Neural progenitor cell (in vitro differentiated cells): ENCODE measurements around the gene AP5Z1. TPM values are rescaled to one million over a fixed set of nuclear protein-coding genes. Genes with fewer than 3 reads are reported as not detected.
"Not testable (repeated sequence)": the region's sequence is repeated elsewhere in the genome, so short reads cannot be mapped to it uniquely, and the experiment has no call there.

Experiments used
- DNase-seq: peaks from one replicate; pipeline ENCODE4 v3.0.0-alpha.2; 2016; ENCODE audit warnings: low spot score
- H2AFZ ChIP-seq: fragments of 200-600 bp; sonication (generic); replicated peaks from 2 replicates; pipeline ENCODE4 v1.6.1; 2016; ENCODE audit warnings: antibody characterized with exemption
- H3F3A ChIP-seq: fragments of 200-600 bp; sonication (generic); 2 replicates; pipeline ENCODE4 v1.6.1; 2016; ENCODE audit warnings: antibody characterized with exemption, low read depth
- H3K27ac ChIP-seq: fragments of 200-600 bp; sonication (generic); 2 replicates; pipeline ENCODE4 v1.5.1; 2016; ENCODE audit warnings: mild to moderate bottlenecking
- H3K27me3 ChIP-seq: fragments of 200-600 bp; sonication (generic); 2 replicates; pipeline ENCODE4 v1.6.1; 2016; ENCODE audit warnings: mild to moderate bottlenecking, moderate library complexity
- H3K36me3 ChIP-seq: fragments of 200-600 bp; sonication (generic); 2 replicates; pipeline ENCODE4 v1.5.1; 2016
- H3K4me1 ChIP-seq: fragments of 200-600 bp; sonication (generic); 2 replicates; pipeline ENCODE4 v1.6.1; 2016; ENCODE audit warnings: mixed run types
- H3K4me2 ChIP-seq: fragments of 200-600 bp; sonication (generic); 2 replicates; pipeline ENCODE4 v1.6.1; 2016
- H3K4me3 ChIP-seq: fragments of 200-600 bp; sonication (generic); 2 replicates; pipeline ENCODE4 v1.5.1; 2016
- H3K79me2 ChIP-seq: fragments of 200-600 bp; sonication (generic); 2 replicates; pipeline ENCODE4 v1.6.1; 2016; ENCODE audit warnings: low read depth
- H3K9ac ChIP-seq: fragments of 200-600 bp; sonication (generic); 2 replicates; pipeline ENCODE4 v1.6.1; 2016
- H3K9me3 ChIP-seq: fragments of 200-600 bp; sonication (generic); 2 replicates; pipeline ENCODE4 v1.5.1; 2016; ENCODE audit warnings: low read depth
- H4K20me1 ChIP-seq: fragments of 200-600 bp; sonication (generic); 2 replicates; pipeline ENCODE4 v1.6.1; 2016; ENCODE audit warnings: low read depth
- H3K27ac Mint-ChIP-seq: 3 replicates; pipeline ENCODE4 v1.8.0; 2021; ENCODE audit warnings: mixed read lengths
- H3K27me3 Mint-ChIP-seq: 2 replicates; pipeline ENCODE4 v1.8.0; 2022; ENCODE audit warnings: low read depth, mild to moderate bottlenecking, inconsistent platforms, moderate library complexity, mixed read lengths; ENCODE audit not compliant: insufficient read depth
- H3K36me3 Mint-ChIP-seq: 3 replicates; pipeline ENCODE4 v1.8.0; 2021; ENCODE audit warnings: mixed read lengths
- H3K4me1 Mint-ChIP-seq: 3 replicates; pipeline ENCODE4 v1.8.0; 2021; ENCODE audit warnings: mixed read lengths
- H3K4me3 Mint-ChIP-seq: 3 replicates; pipeline ENCODE4 v1.8.0; 2021; ENCODE audit warnings: mild to moderate bottlenecking, moderate library complexity, mixed read lengths
- H3K9me3 Mint-ChIP-seq: 3 replicates; pipeline ENCODE4 v1.8.0; 2020; ENCODE audit warnings: mixed read lengths
- CTCF ChIP-seq: fragments of 200-600 bp; sonication (generic); IDR thresholded peaks from 2 replicates; pipeline ENCODE4 v1.5.1; 2017; ENCODE audit warnings: antibody characterized with exemption, mild to moderate bottlenecking
- EZH2 ChIP-seq: fragments of 200-600 bp; sonication (generic); IDR thresholded peaks from 2 replicates; pipeline ENCODE4 v1.6.1; 2017; ENCODE audit warnings: antibody characterized with exemption, mild to moderate bottlenecking, moderate library complexity
- EZH2phosphoT487 ChIP-seq: fragments of 200-600 bp; sonication (generic); IDR thresholded peaks from 2 replicates; pipeline ENCODE4 v1.6.1; 2017; ENCODE audit warnings: antibody characterized with exemption
- total RNA-seq: library from RNA; depleted of rRNA; stranded (reverse); fragments of >200 nt; gene quantifications from 2 replicates; pipeline ENCODE4 v1.2.3, GENCODE V29; 2015; ENCODE audit warnings: low replicate concordance

The AP5Z1 gene
- total RNA-seq, 1 donor from 2014 or later: 8.3 TPM

DNA sequence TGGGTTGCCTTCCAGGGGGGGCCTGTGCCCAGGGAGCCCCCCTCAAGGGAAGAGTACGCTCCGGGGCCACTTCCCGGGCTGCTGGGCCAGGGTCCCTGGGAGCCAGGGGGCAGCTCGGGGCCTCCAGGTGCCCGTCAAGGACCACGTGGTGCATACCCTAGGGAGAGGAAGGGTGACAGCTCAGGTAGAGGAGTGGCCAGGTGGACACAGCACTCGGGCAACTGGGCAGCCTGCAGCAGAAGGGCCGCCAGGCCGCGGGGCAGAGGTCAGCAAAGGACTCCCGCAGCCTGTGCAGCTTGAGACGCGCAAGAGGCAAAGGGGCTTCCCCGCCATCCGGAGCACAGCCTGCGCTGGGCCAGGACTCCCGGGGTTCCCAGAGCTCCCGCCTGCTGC is 26.4 kb downstream of the AP5Z1 start:
- peaks cover 7% of the 10 kb centered on the region for H3K4me1 ChIP-seq
- no peak overlapping the region for H3K27ac ChIP-seq
- H2AFZ ChIP-seq: no peak overlapping the region
- H3K4me3 ChIP-seq: no peak overlapping the region
- Mint-ChIP-seq H3K36me3 (peaks cover 10% of the 10 kb centered on the region), H3K9me3 (no peaks in the 10 kb centered on the region), H3K4me1 (peaks cover 5% of the 10 kb centered on the region), H3K27ac (no peak overlapping the region), H3K27me3 (peaks cover 4% of the 10 kb centered on the region), H3K4me3 (no peak overlapping the region)
- no peaks in the 10 kb centered on the region for H3K36me3 ChIP-seq
- H3K4me2 ChIP-seq: no peak overlapping the region
- H4K20me1 ChIP-seq: no peaks in the 10 kb centered on the region
- no peak for DNase-seq
- H3K79me2 ChIP-seq: no peaks in the 10 kb centered on the region
- no peaks in the 10 kb centered on the region for H3K27me3 ChIP-seq
- no peaks in the 10 kb centered on the region for H3K9me3 ChIP-seq
- no peak for TF ChIP-seq EZH2
- no peak for TF ChIP-seq CTCF
- TF ChIP-seq EZH2phosphoT487: no peak
- H3F3A ChIP-seq: no peaks in the 10 kb centered on the region
- H3K9ac ChIP-seq: no peak overlapping the region

DNA sequence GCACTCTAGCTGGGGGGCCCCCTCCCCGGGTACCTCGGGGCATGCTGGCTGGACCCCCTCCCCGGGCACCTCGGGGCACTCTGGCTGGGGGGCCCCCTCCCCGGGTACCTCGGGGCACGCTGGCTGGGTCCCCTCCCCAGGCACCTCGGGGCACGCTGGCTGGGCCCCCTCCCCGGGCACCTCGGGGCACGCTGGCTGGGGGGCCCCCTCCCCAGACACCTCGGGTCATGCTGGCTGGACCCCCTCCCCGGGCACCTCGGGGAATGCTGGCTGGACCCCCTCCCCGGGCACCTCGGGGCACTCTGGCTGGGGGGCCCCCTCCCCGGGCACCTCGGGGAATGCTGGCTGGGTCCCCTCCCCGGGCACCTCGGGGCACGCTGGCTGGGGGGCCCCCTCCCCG is 27.2 kb downstream of the AP5Z1 start:
- peaks cover 10% of the 10 kb centered on the region for H3K36me3 Mint-ChIP-seq
- not testable (repeated sequence) for H3K9ac ChIP-seq, H3K36me3 ChIP-seq, H3K79me2 ChIP-seq, H4K20me1 ChIP-seq, H3F3A ChIP-seq, H3K4me1 ChIP-seq, H3K9me3 ChIP-seq, H3K4me1 Mint-ChIP-seq, H3K4me2 ChIP-seq, H3K9me3 Mint-ChIP-seq, H3K4me3 Mint-ChIP-seq, H3K27me3 Mint-ChIP-seq, DNase-seq, H3K27me3 ChIP-seq, H3K27ac Mint-ChIP-seq, H3K4me3 ChIP-seq, H3K27ac ChIP-seq, H2AFZ ChIP-seq

- peak overlapping the region; percentile 31 for H3K4me2 ChIP-seq
- Mint-ChIP-seq H3K27me3 (peaks cover 2% of the 10 kb centered on the region), H3K4me3 (no peak overlapping the region), H3K4me1 (peaks cover 17% of the 10 kb centered on the region), H3K9me3 (no peaks in the 10 kb centered on the region), H3K27ac (peak overlapping the region; percentile 90), H3K36me3 (peaks cover 10% of the 10 kb centered on the region)
- no peaks in the 10 kb centered on the region for H3K27me3 ChIP-seq
- peak overlapping the region; percentile 8 for H2AFZ ChIP-seq
- H3F3A ChIP-seq: no peaks in the 10 kb centered on the region
- no peaks in the 10 kb centered on the region for H4K20me1 ChIP-seq
- H3K4me1 ChIP-seq: peaks cover 10% of the 10 kb centered on the region
- no peak overlapping the region for H3K4me3 ChIP-seq
- TF ChIP-seq EZH2: no peak
- H3K9me3 ChIP-seq: no peaks in the 10 kb centered on the region
- no peaks in the 10 kb centered on the region for H3K79me2 ChIP-seq
- H3K36me3 ChIP-seq: no peaks in the 10 kb centered on the region
- no peak overlapping the region for H3K9ac ChIP-seq
- peak; percentile 50 for DNase-seq
- H3K27ac ChIP-seq: no peak overlapping the region
Observed at GRCh38 chr7:4803397-4804241, 28.2 kb downstream of the AP5Z1 start.

DNA sequence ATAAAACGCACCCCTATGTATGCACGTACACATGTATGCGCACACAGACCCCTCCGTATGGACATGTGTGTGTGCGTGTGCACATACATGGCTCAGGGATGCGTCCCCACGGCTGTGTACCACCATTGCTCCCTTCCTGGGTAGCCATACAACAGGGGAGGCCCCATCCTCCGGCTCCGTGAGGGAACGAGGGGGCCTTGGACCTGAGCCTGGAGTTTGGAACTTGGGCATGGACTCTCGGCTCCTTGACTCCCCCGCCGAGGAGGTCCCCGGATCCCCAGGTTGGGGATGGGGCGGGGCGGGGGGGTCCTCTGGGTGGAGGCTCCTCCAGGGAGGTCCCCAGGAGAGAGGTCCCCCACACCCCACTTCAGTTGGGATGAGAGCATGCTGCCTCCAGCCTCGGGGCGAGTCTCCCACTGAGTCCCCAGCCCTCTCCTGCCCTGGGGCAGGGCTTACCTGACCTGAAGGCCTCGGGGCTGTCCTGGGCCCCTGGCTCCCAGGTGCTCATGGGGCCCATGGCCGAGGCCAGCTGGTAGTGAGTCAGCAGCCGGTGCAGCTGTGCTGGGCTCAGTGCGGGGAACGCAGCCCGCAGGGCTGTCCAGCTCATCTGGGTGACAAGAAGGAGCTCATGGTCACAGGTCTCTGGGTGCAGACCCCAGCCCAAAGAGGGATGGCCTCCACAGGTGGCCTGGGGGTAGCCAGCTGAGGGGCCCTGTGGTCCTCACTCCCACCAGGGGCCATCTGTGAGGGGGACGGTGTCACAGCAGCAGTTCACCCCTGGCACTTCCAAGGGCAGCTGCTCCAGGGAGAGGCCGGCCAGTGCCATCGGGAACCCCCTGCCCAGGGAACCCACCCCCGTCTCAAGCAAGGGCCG is 29.9 kb downstream of the AP5Z1 start:
- Histone ChIP-seq H3K27me3 (no peaks in the 10 kb centered on the region), H3F3A (no peaks in the 10 kb centered on the region), H3K36me3 (no peaks in the 10 kb centered on the region), H3K4me2 (no peak overlapping the region), H3K79me2 (no peaks in the 10 kb centered on the region), H2AFZ (no peak overlapping the region), H3K27ac (no peak overlapping the region), H3K4me3 (no peak overlapping the region), H4K20me1 (no peaks in the 10 kb centered on the region), H3K9me3 (no peaks in the 10 kb centered on the region), H3K4me1 (peaks cover 10% of the 10 kb centered on the region), H3K9ac (no peak overlapping the region)
- TF ChIP-seq CTCF: no peak
- no peak for TF ChIP-seq EZH2
- TF ChIP-seq EZH2phosphoT487: no peak
- H3K36me3 Mint-ChIP-seq: peaks cover 10% of the 10 kb centered on the region
- peaks cover 17% of the 10 kb centered on the region for H3K4me1 Mint-ChIP-seq
- DNase-seq: no peak
- no peak overlapping the region for H3K4me3 Mint-ChIP-seq
- no peaks in the 10 kb centered on the region for H3K9me3 Mint-ChIP-seq
- no peak overlapping the region for H3K27ac Mint-ChIP-seq
- peaks cover 2% of the 10 kb centered on the region for H3K27me3 Mint-ChIP-seq
